HG03064 (cell line): Measurements from ENCODE around the gene SH3GL3.

Experiments used
- ATAC-seq: cut with Tn5 transposase; IDR thresholded peaks from one replicate; pipeline ENCODE4 v1.9.1; 2021; ENCODE audit warnings: low read depth; ENCODE audit not compliant: unreplicated experiment

SH3GL3 gene

DNA sequence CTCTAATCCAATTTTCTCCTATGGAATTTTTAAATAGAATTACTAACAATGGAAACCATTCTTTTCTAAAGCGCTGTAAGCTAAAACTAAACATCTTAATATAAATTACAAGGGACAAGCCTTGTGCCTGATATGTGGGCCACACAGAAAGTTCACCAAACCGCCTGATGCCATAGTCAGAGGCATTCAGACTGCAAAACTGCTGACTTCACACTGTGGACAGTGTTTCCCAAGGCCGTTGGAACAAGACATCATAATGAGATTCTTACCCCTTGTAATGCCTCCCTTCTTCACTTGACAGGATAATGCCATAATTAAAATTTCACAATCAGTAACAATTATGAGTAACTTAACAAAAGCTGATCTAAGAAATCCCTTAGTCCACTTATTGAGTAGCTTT lies 14.9 kb downstream of the SH3GL3 start:
- no peak for ATAC-seq

DNA sequence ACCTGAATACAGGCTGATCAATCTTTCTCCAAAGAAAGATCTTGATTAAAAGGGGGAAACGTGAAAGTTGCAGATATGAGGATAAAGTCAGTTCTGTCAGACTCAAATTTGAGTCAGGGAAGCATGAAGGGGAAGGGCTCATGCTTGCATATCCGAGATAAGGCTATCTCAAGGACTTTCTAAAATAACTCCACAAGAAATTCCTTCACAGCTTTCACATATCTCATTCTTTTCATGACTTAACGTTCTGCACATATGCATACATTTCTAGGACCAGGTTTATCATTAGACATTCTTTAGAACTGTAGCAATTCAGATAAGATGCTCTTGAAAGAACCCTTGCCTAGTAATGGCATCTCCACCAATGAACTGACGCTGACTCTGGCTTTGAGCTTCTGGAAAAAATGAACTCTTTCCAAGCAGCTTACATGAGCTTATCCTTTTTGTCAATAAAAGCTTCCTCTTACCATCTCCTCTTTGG lies 15.9 kb downstream of the SH3GL3 start:
- no peak for ATAC-seq

DNA sequence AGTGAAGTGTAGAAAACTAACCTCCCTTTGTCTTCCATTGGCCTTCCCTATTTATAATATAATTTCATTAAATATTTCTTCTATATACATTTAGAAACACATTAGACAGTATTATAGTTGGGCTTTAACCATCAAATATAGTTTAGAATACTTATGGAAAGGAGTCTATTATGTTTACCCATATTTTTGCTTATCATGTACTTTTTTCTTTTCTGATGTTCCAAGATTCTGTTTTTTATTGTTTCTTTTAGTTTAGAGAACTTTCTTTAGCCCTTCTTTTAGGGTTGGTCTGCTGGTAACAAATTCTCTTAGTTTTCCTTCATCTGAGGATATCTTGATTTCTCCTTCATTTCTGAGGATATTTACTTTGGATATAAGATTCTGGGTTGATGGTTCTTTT lies 23.7 kb downstream of the SH3GL3 start:
- no peak for ATAC-seq

- ATAC-seq = no peak
Observed at GRCh38 chr15:83471307-83471866, 24.2 kb downstream of the SH3GL3 start.

GRCh38 chr15:83472151-83472550 lies 25.0 kb downstream of the SH3GL3 start:
- ATAC-seq = no peak

DNA sequence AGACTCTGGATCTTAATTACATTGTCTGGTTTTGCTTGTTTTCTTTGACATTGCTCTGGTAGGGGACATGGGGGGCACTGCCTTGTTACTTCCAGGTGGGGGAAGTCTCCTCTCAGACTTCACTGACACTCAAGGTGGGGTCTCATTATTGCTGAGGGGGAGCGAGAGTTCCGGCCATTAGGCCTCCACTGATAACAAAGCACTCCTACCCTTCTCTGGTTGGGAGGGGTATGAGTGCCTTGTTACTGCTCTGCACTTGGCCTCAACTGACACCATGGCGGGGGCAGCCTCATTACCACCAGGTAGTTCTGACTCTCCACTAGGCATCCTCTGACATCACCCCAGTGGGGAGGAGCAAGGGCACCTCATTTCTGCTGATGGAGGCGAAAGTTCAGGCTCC lies 25.7 kb downstream of the SH3GL3 start:
- no peak for ATAC-seq

DNA sequence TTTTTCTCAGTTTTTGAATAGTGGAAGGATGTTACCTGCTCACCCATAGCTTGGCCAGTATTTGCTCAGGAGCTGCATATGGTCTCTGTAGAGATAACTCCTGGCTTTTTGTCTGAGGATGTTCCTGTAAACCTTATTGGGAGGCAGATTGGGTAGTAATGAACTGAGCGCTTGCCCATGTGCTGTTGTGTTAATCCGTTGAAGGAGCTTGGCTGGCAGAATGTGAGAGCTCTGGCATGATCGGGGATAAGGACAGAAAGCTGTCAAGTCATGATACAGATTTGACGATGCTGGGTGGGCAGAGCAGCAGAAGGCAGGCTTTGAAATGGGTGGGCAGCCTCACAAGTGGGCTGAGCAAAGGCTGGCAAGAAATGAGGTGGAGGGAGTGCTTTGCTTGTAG lies 27.4 kb downstream of the SH3GL3 start:
- ATAC-seq = no peak

- no peak for ATAC-seq
Observed at GRCh38 chr15:83475551-83475950, 28.4 kb downstream of the SH3GL3 start.

DNA sequence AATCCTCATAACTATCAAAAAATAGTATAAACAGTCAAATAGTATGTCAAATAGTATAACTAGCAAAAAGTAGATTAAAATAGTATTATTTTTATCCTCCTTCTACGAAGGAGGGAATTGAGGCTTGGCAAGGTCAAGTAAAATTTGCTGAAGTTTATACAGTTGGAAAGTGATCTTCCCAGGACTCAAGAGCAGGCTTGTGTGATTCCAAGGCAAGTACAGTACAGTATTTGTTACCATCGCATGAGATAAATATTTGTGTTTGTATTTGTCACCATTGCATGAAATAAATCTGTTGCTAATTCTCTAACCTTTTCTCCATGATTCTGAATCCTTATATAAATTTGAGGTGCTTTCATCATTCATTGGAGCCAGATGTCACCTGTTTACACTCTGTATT lies 28.9 kb downstream of the SH3GL3 start:
- ATAC-seq = no peak

GRCh38 chr15:83476708-83477107 lies 29.6 kb downstream of the SH3GL3 start:
- no peak for ATAC-seq

GRCh38 chr15:83477172-83477807 lies 30.1 kb downstream of the SH3GL3 start:
- no peak for ATAC-seq

GRCh38 chr15:83477808-83478537 lies 30.8 kb downstream of the SH3GL3 start:
- no peak for ATAC-seq

- no peak for ATAC-seq
Observed at GRCh38 chr15:83483612-83484011, 36.5 kb downstream of the SH3GL3 start.

- no peak for ATAC-seq
Observed at GRCh38 chr15:83484636-83485035, 37.5 kb downstream of the SH3GL3 start.

DNA sequence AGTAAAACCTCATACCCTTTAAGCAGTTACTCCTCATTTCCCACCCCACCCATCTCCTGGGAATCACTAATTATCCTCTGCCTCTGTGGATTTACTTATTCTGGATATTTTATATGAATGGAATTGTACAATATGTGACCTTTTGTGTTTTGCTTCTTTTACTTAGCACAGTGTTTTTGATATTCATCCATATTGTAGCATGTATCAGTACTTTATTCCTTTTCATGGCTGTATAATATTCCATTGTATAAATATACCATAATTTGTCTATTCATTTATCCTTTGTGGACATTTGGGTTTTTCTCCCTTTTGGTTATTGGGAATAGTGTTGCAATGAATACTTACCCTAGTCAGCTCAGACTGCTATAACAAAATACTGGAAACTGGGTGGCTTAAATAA lies 39.2 kb downstream of the SH3GL3 start:
- ATAC-seq = no peak

DNA sequence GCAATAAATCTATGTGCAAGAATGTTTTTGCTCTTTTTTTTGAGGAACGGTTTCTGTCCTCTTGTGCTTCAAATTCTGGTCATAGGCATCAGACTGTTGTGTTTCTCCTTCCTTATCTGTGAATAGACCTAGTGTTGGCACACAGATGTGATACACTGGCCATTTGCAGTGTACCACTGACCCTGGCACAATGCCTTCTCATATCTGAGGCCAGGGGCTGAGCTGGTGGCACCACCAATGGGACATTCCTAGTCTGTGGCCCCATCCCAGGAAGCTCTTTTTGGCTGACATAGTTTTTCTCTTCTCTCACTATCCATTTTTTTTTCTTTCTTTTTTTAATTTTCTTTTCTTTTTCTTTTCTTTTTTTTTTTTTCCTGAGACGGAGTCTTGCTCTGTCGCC lies 40.4 kb downstream of the SH3GL3 start:
- ATAC-seq = no peak

GRCh38 chr15:83489690-83490089 lies 42.5 kb downstream of the SH3GL3 start:
- no peak for ATAC-seq

DNA sequence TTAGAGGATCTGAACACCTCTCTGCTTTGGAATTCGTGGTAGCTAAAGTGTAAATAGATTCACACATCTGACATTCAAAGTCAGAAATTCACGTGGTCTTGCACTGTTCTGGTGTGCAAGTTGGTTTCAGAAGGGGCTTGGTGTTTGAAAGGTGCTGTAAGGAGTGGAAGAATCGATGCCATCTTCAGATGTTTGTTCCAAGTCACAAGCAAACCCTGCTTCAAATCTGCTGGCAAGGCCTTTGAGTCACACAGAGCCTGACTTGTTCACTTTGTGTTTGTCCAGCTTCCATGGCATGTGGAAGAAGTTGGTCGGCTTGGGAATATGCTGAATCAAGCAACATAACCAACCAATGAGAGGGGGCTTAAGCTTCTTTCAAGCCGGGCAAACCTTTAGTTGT lies 44.3 kb downstream of the SH3GL3 start:
- no peak for ATAC-seq

- ATAC-seq = no peak
Observed at GRCh38 chr15:83496766-83497165, 49.6 kb downstream of the SH3GL3 start.

DNA sequence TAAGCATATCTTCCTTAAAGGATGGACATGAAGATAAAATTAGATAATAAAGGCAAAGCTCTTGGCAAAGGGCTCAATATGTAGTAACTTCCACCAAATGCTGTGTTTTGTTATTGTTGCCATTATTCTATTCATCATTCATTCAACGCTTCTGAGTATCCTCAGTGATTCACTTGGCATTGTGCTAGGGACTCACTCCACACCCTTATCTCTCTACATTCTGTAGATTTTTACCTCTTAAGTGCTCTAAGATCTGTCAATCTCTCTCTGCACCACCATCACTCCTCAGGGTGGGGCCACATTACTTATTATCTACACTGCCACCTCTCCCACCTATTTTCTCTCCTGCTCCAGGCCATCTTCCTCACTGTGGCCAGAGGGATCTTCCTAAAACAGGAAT lies 51.2 kb downstream of the SH3GL3 start:
- ATAC-seq = no peak

- no peak for ATAC-seq
Observed at GRCh38 chr15:83498801-83499200, 51.7 kb downstream of the SH3GL3 start.

DNA sequence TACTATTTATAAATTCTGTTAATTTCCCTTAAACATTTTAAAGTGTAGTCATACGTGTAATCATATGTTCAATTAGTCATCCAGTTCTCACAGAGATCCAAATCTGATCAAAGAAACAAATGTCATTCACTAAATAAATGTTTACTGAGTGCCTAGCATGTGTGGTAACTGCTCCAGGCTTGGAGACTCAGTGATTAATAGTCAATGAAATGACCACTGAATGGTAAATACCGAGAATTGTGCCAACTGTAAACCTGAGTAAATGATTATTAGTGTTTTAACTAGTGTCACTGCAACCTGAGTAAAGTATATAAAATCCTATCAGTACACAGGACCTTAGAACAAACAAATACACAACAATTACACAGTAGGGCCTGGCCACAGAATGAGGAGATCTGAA lies 52.3 kb downstream of the SH3GL3 start:
- no peak for ATAC-seq
